Measurements from ENCODE around the gene CHCHD4.

CHCHD4 gene
- 2.7 to 17.0 (median 10.3) reads per million in 9 experiments for total RNA-seq

GRCh38 chr3:14124615-14125192, at the start of gene CHCHD4, which contains the start of gene TMEM43:
TSS of gene CHCHD4 (minus strand) at chr3:14124870. CDS start at chr3:14124676, 194 bp downstream.
TSS of gene TMEM43 (plus strand) at chr3:14125052. CDS start at chr3:14125194, 142 bp downstream.
- Mint-ChIP-seq H3K4me3 (peak within 1 kb of the TSS; percentile 93 to 99), H3K9me3 (no peaks in the 10 kb centered on the region), H3K36me3 (ENCODE audit: insufficient read depth) (peaks cover 38% of the 10 kb centered on the region), H3K27me3 (no peaks in the 10 kb centered on the region), H3K4me1 (ENCODE audit: low read depth in 2 of 2) (peaks cover 46 to 52% of the 10 kb centered on the region in 2 donors), H3K27ac (peak within 1 kb of the TSS; percentile 96 to 99)
- DNase-seq (peak; percentile 96 to 97 (median 97)), ATAC-seq (replicated peaks) (peak; percentile 86)

DNA sequence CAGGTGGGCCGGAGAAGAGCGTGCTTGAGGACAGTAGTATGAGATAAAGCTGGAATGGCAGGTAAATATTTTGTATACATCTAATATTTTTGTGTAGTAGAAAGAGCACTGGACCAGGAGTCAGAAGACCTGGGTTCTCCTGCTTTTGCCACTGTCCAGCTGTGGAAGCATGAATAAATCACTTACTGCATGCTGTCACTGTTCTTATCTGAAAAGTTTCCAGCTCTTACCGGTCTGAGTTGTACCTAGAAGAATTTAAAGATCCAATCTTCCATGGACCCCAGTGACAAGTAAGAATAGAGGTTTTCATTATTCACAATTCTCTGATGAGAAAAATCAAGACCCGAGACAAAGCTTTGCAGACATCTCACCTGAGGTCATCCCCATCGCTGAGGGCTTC, 47.8 kb upstream of the CHCHD4 start:
- peaks cover 56% of the 10 kb centered on the region for H3K36me3 Mint-ChIP-seq (ENCODE audit: insufficient read depth)
- ATAC-seq (replicated peaks) (no peak), DNase-seq (no peak)
- peaks cover 38 to 52% of the 10 kb centered on the region in 2 donors for H3K4me1 Mint-ChIP-seq (ENCODE audit: low read depth in 2 of 2)
- no peaks in the 10 kb centered on the region for H3K27me3 Mint-ChIP-seq
- no peak overlapping the region for H3K4me3 Mint-ChIP-seq
- H3K27ac Mint-ChIP-seq: peak overlapping the region; percentile 23 to 54
- no peaks in the 10 kb centered on the region for H3K9me3 Mint-ChIP-seq

GRCh38 chr3:14170531-14171159, 46.0 kb upstream of the CHCHD4 start:
- no peak for DNase-seq
- Mint-ChIP-seq H3K9me3 (no peaks in the 10 kb centered on the region), H3K36me3 (ENCODE audit: insufficient read depth) (peaks cover 61% of the 10 kb centered on the region), H3K4me1 (ENCODE audit: low read depth in 2 of 2) (peaks cover 31 to 40% of the 10 kb centered on the region in 2 donors), H3K27ac (peak overlapping the region in 1 of 2 donors; percentile 84), H3K4me3 (no peak overlapping the region), H3K27me3 (no peaks in the 10 kb centered on the region)
- ATAC-seq (replicated peaks): no peak

GRCh38 chr3:14169871-14170270, 45.2 kb upstream of the CHCHD4 start:
- no peaks in the 10 kb centered on the region for H3K9me3 Mint-ChIP-seq
- H3K27ac Mint-ChIP-seq: peak overlapping the region in 1 of 2 donors; percentile 84
- H3K4me1 Mint-ChIP-seq (ENCODE audit: low read depth in 2 of 2): peaks cover 23 to 33% of the 10 kb centered on the region in 2 donors
- H3K27me3 Mint-ChIP-seq: no peaks in the 10 kb centered on the region
- no peak overlapping the region for H3K4me3 Mint-ChIP-seq
- H3K36me3 Mint-ChIP-seq (ENCODE audit: insufficient read depth): peaks cover 67% of the 10 kb centered on the region
- no peak for DNase-seq
- no peak for ATAC-seq (replicated peaks)

GRCh38 chr3:14169435-14169834, 44.8 kb upstream of the CHCHD4 start:
- Mint-ChIP-seq H3K4me1 (ENCODE audit: low read depth in 2 of 2) (peaks cover 20 to 30% of the 10 kb centered on the region in 2 donors), H3K9me3 (no peaks in the 10 kb centered on the region), H3K27me3 (no peaks in the 10 kb centered on the region), H3K27ac (no peak overlapping the region), H3K36me3 (ENCODE audit: insufficient read depth) (peaks cover 71% of the 10 kb centered on the region), H3K4me3 (no peak overlapping the region)
- DNase-seq (no peak), ATAC-seq (replicated peaks) (no peak)

DNA sequence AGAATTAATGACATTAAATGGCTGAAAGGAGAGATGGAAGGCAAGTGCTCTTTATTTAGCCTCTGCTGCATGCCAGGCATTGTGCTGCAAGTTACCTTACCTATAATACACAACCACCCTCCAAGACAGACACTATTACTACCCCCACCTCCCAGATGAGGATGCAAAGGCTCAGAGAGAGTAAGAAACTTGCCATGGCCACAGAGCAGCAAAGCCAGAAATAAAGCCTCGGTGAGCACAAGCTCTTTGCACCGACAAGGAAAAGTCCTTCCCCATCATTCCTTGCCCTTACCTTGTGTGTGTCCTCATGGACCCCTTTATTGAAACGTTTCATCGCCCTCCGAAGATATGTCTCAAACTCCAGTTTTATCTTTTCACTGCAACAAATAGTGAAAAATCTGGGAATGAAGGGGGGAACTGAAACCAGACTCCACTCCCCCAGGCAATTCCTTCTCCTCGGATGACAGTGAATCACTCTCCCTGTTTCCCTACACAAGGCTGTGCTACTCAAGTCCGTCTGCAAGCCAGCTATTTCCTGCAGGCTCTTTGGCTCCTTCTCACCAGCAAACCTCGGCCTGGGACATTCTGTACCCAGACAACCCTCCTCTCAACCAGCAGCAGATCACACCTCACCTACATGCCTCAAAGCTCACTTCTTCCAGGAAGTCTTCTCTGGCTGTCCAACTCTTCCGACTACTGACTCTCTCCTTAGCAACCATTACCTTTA, 42.4 kb upstream of the CHCHD4 start:
- H3K9me3 Mint-ChIP-seq: no peaks in the 10 kb centered on the region
- H3K36me3 Mint-ChIP-seq (ENCODE audit: insufficient read depth): peaks cover 87% of the 10 kb centered on the region
- DNase-seq (no peak), ATAC-seq (replicated peaks) (no peak)
- H3K27ac Mint-ChIP-seq: peak overlapping the region; percentile 54 to 67
- H3K4me3 Mint-ChIP-seq: no peak overlapping the region
- peaks cover 12 to 24% of the 10 kb centered on the region in 2 donors for H3K4me1 Mint-ChIP-seq (ENCODE audit: low read depth in 2 of 2)
- H3K27me3 Mint-ChIP-seq: no peaks in the 10 kb centered on the region

DNA sequence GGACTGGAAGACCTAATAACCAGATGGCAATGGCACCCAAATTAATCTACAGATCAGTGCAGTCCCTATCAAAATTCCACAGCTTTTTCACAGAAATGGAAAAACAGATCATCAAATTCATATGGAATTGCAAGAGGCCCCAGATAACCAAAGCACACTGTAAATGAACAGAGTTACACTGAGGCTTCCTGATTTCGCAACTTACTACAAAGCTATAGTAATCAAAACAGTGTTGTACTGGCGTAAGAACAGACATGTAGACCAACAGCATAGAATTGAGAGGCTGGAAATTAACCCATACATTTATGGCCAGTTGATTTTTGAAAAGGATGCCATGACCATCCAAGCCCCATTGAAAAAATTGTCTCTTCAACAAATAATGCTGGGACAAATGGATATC, 37.5 kb upstream of the CHCHD4 start:
- H3K4me1 Mint-ChIP-seq (ENCODE audit: low read depth in 2 of 2): peaks cover 6 to 8% of the 10 kb centered on the region in 2 donors
- H3K27me3 Mint-ChIP-seq: no peaks in the 10 kb centered on the region
- H3K36me3 Mint-ChIP-seq (ENCODE audit: insufficient read depth): peaks cover 91% of the 10 kb centered on the region
- H3K9me3 Mint-ChIP-seq: peaks cover 0 to 2% of the 10 kb centered on the region in 2 donors
- no peak for DNase-seq
- H3K4me3 Mint-ChIP-seq: no peak overlapping the region
- no peak overlapping the region for H3K27ac Mint-ChIP-seq
- ATAC-seq (replicated peaks): no peak

- no peak for DNase-seq
- H3K4me3 Mint-ChIP-seq: no peak overlapping the region
- H3K27ac Mint-ChIP-seq: no peak overlapping the region
- H3K9me3 Mint-ChIP-seq: peaks cover 0 to 2% of the 10 kb centered on the region in 2 donors
- peaks cover 91% of the 10 kb centered on the region for H3K36me3 Mint-ChIP-seq (ENCODE audit: insufficient read depth)
- no peaks in the 10 kb centered on the region for H3K27me3 Mint-ChIP-seq
- ATAC-seq (replicated peaks): no peak
- H3K4me1 Mint-ChIP-seq (ENCODE audit: low read depth in 2 of 2): peaks cover 6% of the 10 kb centered on the region in 2 donors
These were observed 36.6 kb upstream of the CHCHD4 start for GRCh38 chr3:14161282-14161681.

DNA sequence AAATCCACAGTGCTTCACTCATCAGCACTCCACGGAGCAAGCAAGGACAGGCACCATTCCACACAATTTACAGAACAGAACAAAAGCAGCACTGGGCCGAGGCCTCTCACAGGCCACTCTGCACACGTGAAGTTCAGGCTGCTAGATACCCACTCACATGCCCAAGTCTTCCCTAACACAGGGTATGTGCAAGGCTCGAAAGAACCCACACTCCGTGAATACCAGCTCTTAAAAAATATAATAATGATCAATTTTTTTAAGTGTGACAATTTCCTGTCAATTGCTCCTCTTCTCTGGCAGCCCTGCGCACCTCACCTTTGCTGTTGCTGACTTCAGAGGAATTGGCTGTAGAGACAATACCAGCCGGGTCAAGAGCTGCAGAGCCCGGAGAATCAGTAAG, 34.8 kb upstream of the CHCHD4 start:
- no peak for ATAC-seq (replicated peaks)
- H3K9me3 Mint-ChIP-seq: peaks cover 0 to 2% of the 10 kb centered on the region in 2 donors
- peaks cover 84% of the 10 kb centered on the region for H3K36me3 Mint-ChIP-seq (ENCODE audit: insufficient read depth)
- no peaks in the 10 kb centered on the region for H3K27me3 Mint-ChIP-seq
- no peak for DNase-seq
- H3K27ac Mint-ChIP-seq: no peak overlapping the region
- H3K4me3 Mint-ChIP-seq: no peak overlapping the region
- peaks cover 5 to 6% of the 10 kb centered on the region in 2 donors for H3K4me1 Mint-ChIP-seq (ENCODE audit: low read depth in 2 of 2)

- peaks cover 0 to 2% of the 10 kb centered on the region in 2 donors for H3K9me3 Mint-ChIP-seq
- H3K36me3 Mint-ChIP-seq (ENCODE audit: insufficient read depth): peaks cover 83% of the 10 kb centered on the region
- H3K4me3 Mint-ChIP-seq: no peak overlapping the region
- DNase-seq: no peak
- H3K27me3 Mint-ChIP-seq: no peaks in the 10 kb centered on the region
- H3K4me1 Mint-ChIP-seq (ENCODE audit: low read depth in 2 of 2): peaks cover 8 to 11% of the 10 kb centered on the region in 2 donors
- peak overlapping the region in 1 of 2 donors; percentile 42 for H3K27ac Mint-ChIP-seq
- no peak for ATAC-seq (replicated peaks)
These were observed 33.7 kb upstream of the CHCHD4 start for GRCh38 chr3:14158370-14158769.

DNA sequence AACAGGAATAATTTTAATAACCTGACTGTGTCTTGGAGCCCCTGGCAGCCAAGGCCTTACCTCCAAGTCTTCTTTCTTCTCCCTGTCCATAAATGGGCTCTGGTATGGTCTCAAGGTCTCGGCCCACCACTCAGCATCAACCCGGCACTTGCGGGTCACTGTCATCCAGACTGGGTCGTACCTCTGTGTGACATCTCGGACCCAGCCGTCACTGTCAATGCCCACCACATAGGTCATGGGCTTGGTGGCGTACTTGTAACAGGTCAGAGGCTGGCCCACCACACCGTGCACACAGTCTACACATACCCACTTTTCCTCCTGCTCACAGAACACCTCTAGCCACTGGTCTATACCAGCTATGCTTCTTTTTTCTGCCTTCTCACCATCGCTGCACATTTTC, 33.3 kb upstream of the CHCHD4 start:
- Mint-ChIP-seq H3K36me3 (ENCODE audit: insufficient read depth) (peaks cover 81% of the 10 kb centered on the region), H3K4me1 (ENCODE audit: low read depth in 2 of 2) (peaks cover 8 to 11% of the 10 kb centered on the region in 2 donors), H3K27ac (no peak overlapping the region), H3K9me3 (peaks cover 0 to 2% of the 10 kb centered on the region in 2 donors), H3K27me3 (no peaks in the 10 kb centered on the region), H3K4me3 (no peak overlapping the region)
- ATAC-seq (replicated peaks) (no peak), DNase-seq (no peak)

- Mint-ChIP-seq H3K36me3 (ENCODE audit: insufficient read depth) (peaks cover 75% of the 10 kb centered on the region), H3K4me1 (ENCODE audit: low read depth in 2 of 2) (peaks cover 5 to 8% of the 10 kb centered on the region in 2 donors), H3K9me3 (peaks cover 0 to 2% of the 10 kb centered on the region in 2 donors), H3K27me3 (no peaks in the 10 kb centered on the region), H3K27ac (no peak overlapping the region), H3K4me3 (no peak overlapping the region)
- DNase-seq (no peak), ATAC-seq (replicated peaks) (no peak)
These were observed 32.3 kb upstream of the CHCHD4 start for GRCh38 chr3:14156843-14157561.

- Mint-ChIP-seq H3K4me1 (ENCODE audit: low read depth in 2 of 2) (peaks cover 5 to 8% of the 10 kb centered on the region in 2 donors), H3K36me3 (ENCODE audit: insufficient read depth) (peaks cover 67% of the 10 kb centered on the region), H3K9me3 (peaks cover 0 to 2% of the 10 kb centered on the region in 2 donors), H3K4me3 (no peak overlapping the region), H3K27ac (peak overlapping the region; percentile 9 to 57), H3K27me3 (no peaks in the 10 kb centered on the region)
- DNase-seq (no peak), ATAC-seq (replicated peaks) (no peak)
These were observed 31.5 kb upstream of the CHCHD4 start for GRCh38 chr3:14156201-14156600.

Measured in effector memory CD8-positive, alpha-beta T cell (primary cell).